Thyroid gland (tissue), 4 donors: ENCODE measurements around the gene COG5.

Experiments used
- CTCF ChIP-seq, 6 experiments: fragments of 200-600 bp in 3 of 6; fragments of 450-650 bp in 3 of 6; sonication (generic) in 3 of 6; IDR thresholded peaks; one replicate each; pipeline ENCODE4 v1.5.1; 2016 to 2019; ENCODE audit warnings: antibody characterized with exemption in 6 of 6, mild to moderate bottlenecking in 2 of 6, inconsistent platforms in 1 of 6, moderate library complexity in 1 of 6
- POLR2A ChIP-seq, 2 donors: fragments of 450-650 bp; IDR thresholded peaks; one replicate each; pipeline ENCODE4 v1.6.1; 2017; ENCODE audit warnings: antibody characterized with exemption in 2 of 2, mild to moderate bottlenecking in 2 of 2, moderate library complexity in 1 of 2

DNA sequence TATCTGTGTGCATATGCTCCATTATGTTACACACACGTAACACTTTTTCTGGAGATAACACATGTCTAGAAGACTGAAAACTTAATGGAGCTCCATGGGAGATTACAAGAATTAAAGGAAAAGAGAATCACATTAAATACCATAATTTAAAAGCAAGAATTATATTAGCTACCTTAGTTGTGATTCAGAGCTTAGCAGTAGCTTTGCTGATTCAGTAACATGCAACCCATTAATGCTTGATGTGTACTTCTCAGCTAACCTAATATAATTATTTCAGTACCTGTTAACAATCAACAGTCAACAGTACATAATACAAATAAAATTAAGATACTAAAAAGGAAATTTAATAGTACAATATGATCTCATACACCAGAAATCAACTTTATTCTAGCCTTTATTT, 167.6 kb downstream of the COG5 start:
- TF ChIP-seq CTCF (IDR thresholded peaks at IDR 0.05) (no peak), POLR2A (IDR thresholded peaks at IDR 0.05) (no peak)
